AG08396 (cell line): ENCODE data around the gene LTB4R2.
A peak's percentile ranks its signal among the peaks of the same experiment; 100 is the strongest.
"Not testable (repeated sequence)": the region's sequence is repeated elsewhere in the genome, so short reads cannot be mapped to it uniquely, and the experiment has no call there.

Source experiments
- DNase-seq: peaks from one replicate; pipeline ENCODE4 v3.0.0; 2012; ENCODE audit warnings: low spot score, mixed read lengths

LTB4R2 gene

DNA sequence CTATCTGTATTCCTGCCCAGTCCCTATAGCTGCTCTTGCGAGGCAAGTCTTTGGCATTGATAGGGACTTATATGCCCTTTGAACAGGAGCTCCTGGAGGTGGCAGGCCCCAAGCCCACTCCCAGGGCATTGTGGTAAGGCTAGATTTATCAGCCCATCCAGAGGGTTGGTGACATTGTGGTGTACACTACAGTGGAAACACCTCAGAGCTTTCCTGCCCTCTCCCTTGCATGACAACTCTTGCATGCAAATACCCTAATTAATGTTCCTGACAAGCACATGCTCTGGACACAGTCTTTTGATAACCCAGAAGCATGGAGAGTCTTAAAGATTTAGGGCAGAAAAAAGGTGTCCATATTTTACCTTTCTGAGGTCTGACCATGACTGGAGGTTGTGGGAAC is 30.7 kb downstream of the LTB4R2 start:
- no peak for DNase-seq

DNA sequence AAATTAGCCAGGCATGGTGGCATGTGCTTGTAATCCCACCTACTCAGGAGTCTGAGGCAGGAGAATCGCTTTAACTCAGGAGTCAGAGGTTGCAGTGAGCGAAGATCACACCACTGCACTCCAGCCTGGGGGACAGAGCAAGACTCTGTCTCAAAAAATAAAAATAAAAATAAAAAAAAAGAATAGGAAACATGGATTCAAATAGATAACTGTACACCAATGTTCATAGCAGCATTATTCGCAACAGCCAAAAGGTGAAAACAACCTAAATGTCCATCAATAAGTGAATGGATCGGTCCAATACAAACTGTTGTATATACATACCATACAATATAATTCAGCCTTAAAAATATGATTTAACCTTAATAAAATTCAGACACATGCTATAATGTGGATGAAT is 32.9 kb downstream of the LTB4R2 start:
- no peak for DNase-seq

- no peak for DNase-seq
These were observed 34.1 kb downstream of the LTB4R2 start for GRCh38 chr14:24343795-24344660.

DNA sequence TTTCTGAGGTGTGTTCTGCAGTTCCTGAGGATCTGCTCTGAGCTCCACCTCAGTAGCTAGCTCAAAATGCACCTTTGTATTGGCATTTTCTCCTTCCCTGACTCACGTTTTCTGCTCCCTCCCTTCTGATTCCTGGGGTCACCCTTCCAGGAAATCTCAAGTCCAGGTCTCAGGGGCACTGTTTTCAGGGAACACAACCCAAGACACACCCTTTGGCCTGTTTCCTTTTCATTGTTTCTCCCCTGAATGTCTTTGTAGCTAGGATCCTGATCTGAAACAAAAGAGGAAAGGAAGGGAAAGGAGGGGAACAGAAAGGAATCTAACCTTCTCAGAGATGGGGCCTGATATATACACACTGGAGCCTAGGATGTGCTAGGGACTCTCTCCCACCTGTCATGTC is 37.2 kb downstream of the LTB4R2 start:
- DNase-seq: no peak

- DNase-seq: no peak
These were observed 38.2 kb downstream of the LTB4R2 start for GRCh38 chr14:24348186-24348585.

- no peak for DNase-seq
These were observed 39.8 kb downstream of the LTB4R2 start for GRCh38 chr14:24349742-24350141.

- peak; percentile 47 for DNase-seq
These were observed 41.6 kb downstream of the LTB4R2 start for GRCh38 chr14:24351517-24351916.

- DNase-seq: peak; percentile 45
These were observed 43.9 kb downstream of the LTB4R2 start for GRCh38 chr14:24353559-24354481.

DNA sequence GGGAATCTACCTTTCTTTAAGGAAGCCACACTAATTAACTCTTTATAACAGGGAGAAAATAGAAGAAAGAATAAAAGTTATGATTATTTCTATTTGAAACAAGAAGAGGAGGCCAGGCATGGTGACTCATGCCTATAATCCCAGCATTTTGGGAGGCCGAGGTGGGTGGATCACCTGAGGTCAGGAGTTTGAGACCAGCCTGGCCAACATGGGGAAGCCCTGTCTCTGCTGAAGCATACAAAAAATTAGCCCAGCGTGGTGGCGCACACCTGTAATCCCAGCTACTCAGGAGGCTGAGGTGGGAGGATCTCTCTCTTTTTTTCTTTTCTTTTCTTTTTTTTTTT is 44.5 kb downstream of the LTB4R2 start:
- DNase-seq: not testable (repeated sequence)

DNA sequence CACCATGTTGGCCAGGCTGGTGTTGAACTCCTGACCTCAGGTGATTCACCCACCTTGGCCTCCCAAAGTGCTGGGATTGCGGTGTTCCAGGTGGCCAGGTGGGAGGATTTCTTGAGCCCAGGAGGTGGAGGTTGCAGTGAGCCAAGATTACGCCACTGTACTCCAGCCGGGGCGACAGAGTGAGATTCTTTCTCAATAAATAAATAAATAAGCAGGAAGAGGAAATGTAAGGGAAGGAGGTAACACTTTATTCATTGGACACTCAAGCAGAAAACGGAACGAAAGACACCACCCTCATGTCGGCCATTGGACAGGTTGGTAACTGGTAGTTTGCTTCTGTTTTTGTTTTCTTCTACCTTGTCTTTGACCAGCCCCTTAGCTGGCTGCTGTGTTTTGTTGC is 45.1 kb downstream of the LTB4R2 start:
- DNase-seq: no peak

GRCh38 chr14:24356208-24356607 is 46.3 kb downstream of the LTB4R2 start:
- no peak for DNase-seq

- DNase-seq: no peak
These were observed 50.3 kb downstream of the LTB4R2 start for GRCh38 chr14:24360281-24360680.

DNA sequence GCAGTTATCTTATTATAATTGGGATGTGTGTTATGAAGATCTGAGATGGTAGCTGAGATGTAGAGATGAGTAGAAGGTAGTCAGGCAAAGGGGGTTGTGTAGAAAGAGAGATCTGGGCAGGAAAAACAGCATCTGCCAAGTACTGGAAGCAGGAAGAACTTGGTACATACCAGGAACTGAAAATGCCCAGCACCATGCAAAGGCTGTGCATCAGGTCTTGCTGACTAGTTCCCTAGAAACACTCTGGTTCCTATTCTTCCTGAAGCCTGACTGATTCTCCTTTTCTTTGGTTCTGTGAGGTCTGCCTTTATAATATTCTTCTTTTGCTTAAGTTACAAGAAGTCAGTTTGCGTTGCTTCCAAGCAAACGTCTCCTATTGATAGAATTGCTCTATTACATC is 51.4 kb downstream of the LTB4R2 start:
- no peak for DNase-seq
